Measurements from ENCODE around the gene BCAT1. TPM values are rescaled to one million over a fixed set of nuclear protein-coding genes. Genes with fewer than 3 reads are reported as not detected.

Gene BCAT1
- total and polyA plus RNA-seq, 2 experiments from 2014 or later = 53.6 to 181 TPM

DNA sequence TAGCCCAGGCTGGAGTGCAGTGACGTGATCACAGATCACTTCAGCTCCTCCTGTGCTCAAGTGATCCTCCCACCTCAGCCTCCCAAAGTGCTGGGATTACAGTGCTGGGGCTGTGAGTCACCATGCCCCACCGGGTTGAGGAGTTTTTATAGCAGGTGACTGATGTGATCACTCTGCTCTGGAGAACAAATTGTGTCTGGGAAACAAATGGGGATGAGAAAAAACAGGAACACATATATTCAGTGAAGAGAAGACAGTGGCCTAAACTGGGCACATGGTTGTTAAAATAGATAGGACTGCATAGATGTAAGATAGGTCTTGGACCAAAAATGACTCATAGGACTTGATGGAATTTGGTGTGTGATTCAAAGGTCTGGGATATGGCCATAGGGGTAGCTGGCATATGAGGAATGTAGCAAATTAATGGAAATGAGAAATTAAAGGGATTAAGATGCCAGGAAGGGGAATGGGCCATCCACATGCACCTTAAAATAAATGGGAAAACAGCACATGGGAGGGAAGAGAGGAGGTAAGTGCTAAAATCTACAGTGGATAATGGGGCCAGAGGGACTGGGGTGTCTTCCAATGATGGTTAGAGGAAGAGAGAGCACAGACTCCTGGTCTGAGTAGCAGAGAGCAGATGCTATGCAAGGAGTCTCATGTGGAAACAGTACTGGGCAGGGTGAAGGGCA, 11.2 kb downstream of the BCAT1 start:
- Histone ChIP-seq H3K27me3 (ENCODE audit: insufficient read depth) (no peaks in the 10 kb centered on the region), H3K4me2 (no peak overlapping the region), H3K36me3 (ENCODE audit: insufficient read depth) (no peaks in the 10 kb centered on the region), H3K27ac (ENCODE audit: low read depth) (peak overlapping the region; percentile 33; the same call in 1 of the 2 replicates), H4K20me1 (replicated peaks; ENCODE audit: insufficient read depth) (0 out of 2 replicates have a peak, but pooled peaks cover 3% of the 10 kb centered on the region), H3K4me1 (ENCODE audit: insufficient read depth) (peaks cover 47% of the 10 kb centered on the region), H3K79me2 (replicated peaks; ENCODE audit: insufficient read depth) (peaks cover 100% of the 10 kb centered on the region), H3F3A (replicated peaks; ENCODE audit: low read depth) (no peaks in the 10 kb centered on the region), H2AFZ (no peak overlapping the region), H3K4me3 (no peak overlapping the region), H3K9me2 (ENCODE audit: insufficient read depth) (peaks cover 4% of the 10 kb centered on the region; the same call in 1 of the 2 replicates)
- H3K27ac Mint-ChIP-seq = no peak overlapping the region
- H3K4me3 Mint-ChIP-seq = no peak overlapping the region
- TF ChIP-seq ZNF114 (CRISPR knock-in tag; IDR thresholded peaks at IDR 0.05) = no peak
- no peak for TF ChIP-seq JUNB (IDR thresholded peaks at IDR 0.05; ENCODE audit: unreplicated experiment)
- no peak for TF ChIP-seq NANOG (IDR thresholded peaks at IDR 0.05; ENCODE audit: borderline replicate concordance)
- no peak for TF ChIP-seq ZNF331 (CRISPR knock-in tag; IDR thresholded peaks at IDR 0.05; ENCODE audit: low read depth)
- TF ChIP-seq, protein P1, sequence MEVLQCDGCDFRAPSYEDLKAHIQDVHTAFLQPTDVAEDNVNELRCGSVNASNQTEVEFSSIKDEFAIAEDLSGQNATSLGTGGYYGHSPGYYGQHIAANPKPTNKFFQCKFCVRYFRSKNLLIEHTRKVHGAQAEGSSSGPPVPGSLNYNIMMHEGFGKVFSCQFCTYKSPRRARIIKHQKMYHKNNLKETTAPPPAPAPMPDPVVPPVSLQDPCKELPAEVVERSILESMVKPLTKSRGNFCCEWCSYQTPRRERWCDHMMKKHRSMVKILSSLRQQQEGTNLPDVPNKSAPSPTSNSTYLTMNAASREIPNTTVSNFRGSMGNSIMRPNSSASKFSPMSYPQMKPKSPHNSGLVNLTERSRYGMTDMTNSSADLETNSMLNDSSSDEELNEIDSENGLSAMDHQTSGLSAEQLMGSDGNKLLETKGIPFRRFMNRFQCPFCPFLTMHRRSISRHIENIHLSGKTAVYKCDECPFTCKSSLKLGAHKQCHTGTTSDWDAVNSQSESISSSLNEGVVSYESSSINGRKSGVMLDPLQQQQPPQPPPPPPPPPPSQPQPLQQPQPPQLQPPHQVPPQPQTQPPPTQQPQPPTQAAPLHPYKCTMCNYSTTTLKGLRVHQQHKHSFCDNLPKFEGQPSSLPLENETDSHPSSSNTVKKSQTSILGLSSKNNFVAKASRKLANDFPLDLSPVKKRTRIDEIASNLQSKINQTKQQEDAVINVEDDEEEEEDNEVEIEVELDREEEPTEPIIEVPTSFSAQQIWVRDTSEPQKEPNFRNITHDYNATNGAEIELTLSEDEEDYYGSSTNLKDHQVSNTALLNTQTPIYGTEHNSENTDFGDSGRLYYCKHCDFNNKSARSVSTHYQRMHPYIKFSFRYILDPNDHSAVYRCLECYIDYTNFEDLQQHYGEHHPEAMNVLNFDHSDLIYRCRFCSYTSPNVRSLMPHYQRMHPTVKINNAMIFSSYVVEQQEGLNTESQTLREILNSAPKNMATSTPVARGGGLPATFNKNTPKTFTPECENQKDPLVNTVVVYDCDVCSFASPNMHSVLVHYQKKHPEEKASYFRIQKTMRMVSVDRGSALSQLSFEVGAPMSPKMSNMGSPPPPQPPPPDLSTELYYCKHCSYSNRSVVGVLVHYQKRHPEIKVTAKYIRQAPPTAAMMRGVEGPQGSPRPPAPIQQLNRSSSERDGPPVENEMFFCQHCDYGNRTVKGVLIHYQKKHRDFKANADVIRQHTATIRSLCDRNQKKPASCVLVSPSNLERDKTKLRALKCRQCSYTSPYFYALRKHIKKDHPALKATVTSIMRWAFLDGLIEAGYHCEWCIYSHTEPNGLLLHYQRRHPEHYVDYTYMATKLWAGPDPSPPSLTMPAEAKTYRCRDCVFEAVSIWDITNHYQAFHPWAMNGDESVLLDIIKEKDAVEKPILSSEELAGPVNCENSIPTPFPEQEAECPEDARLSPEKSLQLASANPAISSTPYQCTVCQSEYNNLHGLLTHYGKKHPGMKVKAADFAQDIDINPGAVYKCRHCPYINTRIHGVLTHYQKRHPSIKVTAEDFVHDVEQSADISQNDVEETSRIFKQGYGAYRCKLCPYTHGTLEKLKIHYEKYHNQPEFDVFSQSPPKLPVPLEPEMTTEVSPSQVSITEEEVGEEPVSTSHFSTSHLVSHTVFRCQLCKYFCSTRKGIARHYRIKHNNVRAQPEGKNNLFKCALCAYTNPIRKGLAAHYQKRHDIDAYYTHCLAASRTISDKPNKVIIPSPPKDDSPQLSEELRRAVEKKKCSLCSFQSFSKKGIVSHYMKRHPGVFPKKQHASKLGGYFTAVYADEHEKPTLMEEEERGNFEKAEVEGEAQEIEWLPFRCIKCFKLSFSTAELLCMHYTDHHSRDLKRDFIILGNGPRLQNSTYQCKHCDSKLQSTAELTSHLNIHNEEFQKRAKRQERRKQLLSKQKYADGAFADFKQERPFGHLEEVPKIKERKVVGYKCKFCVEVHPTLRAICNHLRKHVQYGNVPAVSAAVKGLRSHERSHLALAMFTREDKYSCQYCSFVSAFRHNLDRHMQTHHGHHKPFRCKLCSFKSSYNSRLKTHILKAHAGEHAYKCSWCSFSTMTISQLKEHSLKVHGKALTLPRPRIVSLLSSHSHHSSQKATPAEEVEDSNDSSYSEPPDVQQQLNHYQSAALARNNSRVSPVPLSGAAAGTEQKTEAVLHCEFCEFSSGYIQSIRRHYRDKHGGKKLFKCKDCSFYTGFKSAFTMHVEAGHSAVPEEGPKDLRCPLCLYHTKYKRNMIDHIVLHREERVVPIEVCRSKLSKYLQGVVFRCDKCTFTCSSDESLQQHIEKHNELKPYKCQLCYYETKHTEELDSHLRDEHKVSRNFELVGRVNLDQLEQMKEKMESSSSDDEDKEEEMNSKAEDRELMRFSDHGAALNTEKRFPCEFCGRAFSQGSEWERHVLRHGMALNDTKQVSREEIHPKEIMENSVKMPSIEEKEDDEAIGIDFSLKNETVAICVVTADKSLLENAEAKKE (CRISPR knock-in tag; IDR thresholded peaks at IDR 0.05) = no peak
- TF ChIP-seq, protein P2, sequence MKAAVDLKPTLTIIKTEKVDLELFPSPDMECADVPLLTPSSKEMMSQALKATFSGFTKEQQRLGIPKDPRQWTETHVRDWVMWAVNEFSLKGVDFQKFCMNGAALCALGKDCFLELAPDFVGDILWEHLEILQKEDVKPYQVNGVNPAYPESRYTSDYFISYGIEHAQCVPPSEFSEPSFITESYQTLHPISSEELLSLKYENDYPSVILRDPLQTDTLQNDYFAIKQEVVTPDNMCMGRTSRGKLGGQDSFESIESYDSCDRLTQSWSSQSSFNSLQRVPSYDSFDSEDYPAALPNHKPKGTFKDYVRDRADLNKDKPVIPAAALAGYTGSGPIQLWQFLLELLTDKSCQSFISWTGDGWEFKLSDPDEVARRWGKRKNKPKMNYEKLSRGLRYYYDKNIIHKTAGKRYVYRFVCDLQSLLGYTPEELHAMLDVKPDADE (IDR thresholded peaks at IDR 0.05) = no peak
- TF ChIP-seq POLR2AphosphoS5 (IDR thresholded peaks at IDR 0.05; ENCODE audit: low read depth) = no peak
- no peak for TF ChIP-seq CREB1 (CRISPR knock-in tag; IDR thresholded peaks at IDR 0.05; ENCODE audit: low read depth)
- TF ChIP-seq EZH2 (IDR thresholded peaks at IDR 0.05; ENCODE audit: low read depth, unreplicated experiment) = no peak
- no peak for TF ChIP-seq EZH2phosphoT487 (IDR thresholded peaks at IDR 0.05; ENCODE audit: unreplicated experiment)
- TF ChIP-seq STAT1 (IDR thresholded peaks at IDR 0.05; ENCODE audit: unreplicated experiment) = no peak
- TF ChIP-seq, protein P3, sequence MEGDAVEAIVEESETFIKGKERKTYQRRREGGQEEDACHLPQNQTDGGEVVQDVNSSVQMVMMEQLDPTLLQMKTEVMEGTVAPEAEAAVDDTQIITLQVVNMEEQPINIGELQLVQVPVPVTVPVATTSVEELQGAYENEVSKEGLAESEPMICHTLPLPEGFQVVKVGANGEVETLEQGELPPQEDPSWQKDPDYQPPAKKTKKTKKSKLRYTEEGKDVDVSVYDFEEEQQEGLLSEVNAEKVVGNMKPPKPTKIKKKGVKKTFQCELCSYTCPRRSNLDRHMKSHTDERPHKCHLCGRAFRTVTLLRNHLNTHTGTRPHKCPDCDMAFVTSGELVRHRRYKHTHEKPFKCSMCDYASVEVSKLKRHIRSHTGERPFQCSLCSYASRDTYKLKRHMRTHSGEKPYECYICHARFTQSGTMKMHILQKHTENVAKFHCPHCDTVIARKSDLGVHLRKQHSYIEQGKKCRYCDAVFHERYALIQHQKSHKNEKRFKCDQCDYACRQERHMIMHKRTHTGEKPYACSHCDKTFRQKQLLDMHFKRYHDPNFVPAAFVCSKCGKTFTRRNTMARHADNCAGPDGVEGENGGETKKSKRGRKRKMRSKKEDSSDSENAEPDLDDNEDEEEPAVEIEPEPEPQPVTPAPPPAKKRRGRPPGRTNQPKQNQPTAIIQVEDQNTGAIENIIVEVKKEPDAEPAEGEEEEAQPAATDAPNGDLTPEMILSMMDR (conservative IDR thresholded peaks at IDR 0.05; ENCODE audit: low read depth in 2 of 2) = no peak
- TF ChIP-seq, protein P4, sequence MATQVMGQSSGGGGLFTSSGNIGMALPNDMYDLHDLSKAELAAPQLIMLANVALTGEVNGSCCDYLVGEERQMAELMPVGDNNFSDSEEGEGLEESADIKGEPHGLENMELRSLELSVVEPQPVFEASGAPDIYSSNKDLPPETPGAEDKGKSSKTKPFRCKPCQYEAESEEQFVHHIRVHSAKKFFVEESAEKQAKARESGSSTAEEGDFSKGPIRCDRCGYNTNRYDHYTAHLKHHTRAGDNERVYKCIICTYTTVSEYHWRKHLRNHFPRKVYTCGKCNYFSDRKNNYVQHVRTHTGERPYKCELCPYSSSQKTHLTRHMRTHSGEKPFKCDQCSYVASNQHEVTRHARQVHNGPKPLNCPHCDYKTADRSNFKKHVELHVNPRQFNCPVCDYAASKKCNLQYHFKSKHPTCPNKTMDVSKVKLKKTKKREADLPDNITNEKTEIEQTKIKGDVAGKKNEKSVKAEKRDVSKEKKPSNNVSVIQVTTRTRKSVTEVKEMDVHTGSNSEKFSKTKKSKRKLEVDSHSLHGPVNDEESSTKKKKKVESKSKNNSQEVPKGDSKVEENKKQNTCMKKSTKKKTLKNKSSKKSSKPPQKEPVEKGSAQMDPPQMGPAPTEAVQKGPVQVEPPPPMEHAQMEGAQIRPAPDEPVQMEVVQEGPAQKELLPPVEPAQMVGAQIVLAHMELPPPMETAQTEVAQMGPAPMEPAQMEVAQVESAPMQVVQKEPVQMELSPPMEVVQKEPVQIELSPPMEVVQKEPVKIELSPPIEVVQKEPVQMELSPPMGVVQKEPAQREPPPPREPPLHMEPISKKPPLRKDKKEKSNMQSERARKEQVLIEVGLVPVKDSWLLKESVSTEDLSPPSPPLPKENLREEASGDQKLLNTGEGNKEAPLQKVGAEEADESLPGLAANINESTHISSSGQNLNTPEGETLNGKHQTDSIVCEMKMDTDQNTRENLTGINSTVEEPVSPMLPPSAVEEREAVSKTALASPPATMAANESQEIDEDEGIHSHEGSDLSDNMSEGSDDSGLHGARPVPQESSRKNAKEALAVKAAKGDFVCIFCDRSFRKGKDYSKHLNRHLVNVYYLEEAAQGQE (IDR thresholded peaks at IDR 0.05; ENCODE audit: unreplicated experiment) = no peak
- peaks cover 29% of the 10 kb centered on the region for H3K36me3 Mint-ChIP-seq (ENCODE audit: low read depth)
- no peak for ATAC-seq
- peaks cover 3% of the 10 kb centered on the region for H3K27me3 Mint-ChIP-seq (ENCODE audit: insufficient read depth, low read depth, poor library complexity)
- H3K9me3 Mint-ChIP-seq = no peaks in the 10 kb centered on the region
- no peak for DNase-seq (ENCODE audit: low spot score)
- H3K4me1 Mint-ChIP-seq = peaks cover 37% of the 10 kb centered on the region
